Measurements from ENCODE around the gene CLCN6.

Gene CLCN6

GRCh38 chr1:11778336-11778735, 27.7 kb upstream of the CLCN6 start:
- no peak for TF ChIP-seq CTCF (IDR thresholded peaks at IDR 0.05; ENCODE audit: control extremely low read depth, extremely low read depth, low read depth, missing control alignments)
- ChIA-PET CTCF (interaction anchor here (1.1 kb wide), 1 partner anchor 741 kb away, joined by 3 read pairs; no protein-coding TSS in a partner anchor), POLR2A (no interaction called here)
- DNase-seq (ENCODE audit: extremely low spot score): no peak

- no peak for TF ChIP-seq CTCF (IDR thresholded peaks at IDR 0.05; ENCODE audit: control extremely low read depth, extremely low read depth, low read depth, missing control alignments)
- no peak for DNase-seq (ENCODE audit: extremely low spot score)
- CTCF ChIA-PET: interaction anchor here (1.1 kb wide), 1 partner anchor 741 kb away, joined by 3 read pairs; no protein-coding TSS in a partner anchor
- POLR2A ChIA-PET: no interaction called here
Observed at GRCh38 chr1:11778844-11779623, 27.0 kb upstream of the CLCN6 start.

GRCh38 chr1:11779715-11780379, 26.1 kb upstream of the CLCN6 start:
- POLR2A ChIA-PET: no interaction called here
- DNase-seq (ENCODE audit: extremely low spot score): no peak
- no peak for TF ChIP-seq CTCF (IDR thresholded peaks at IDR 0.05; ENCODE audit: control extremely low read depth, extremely low read depth, low read depth, missing control alignments)
- CTCF ChIA-PET: no interaction called here

GRCh38 chr1:11780380-11781147, 25.4 kb upstream of the CLCN6 start:
- ChIA-PET POLR2A (no interaction called here), CTCF (interaction anchor here (0.9 to 1.8 kb wide), 3 partner anchors 13 to 187 kb away, joined by 3 to 4 read pairs (median 4); no protein-coding TSS in a partner anchor)
- no peak for TF ChIP-seq CTCF (IDR thresholded peaks at IDR 0.05; ENCODE audit: control extremely low read depth, extremely low read depth, low read depth, missing control alignments)
- no peak for DNase-seq (ENCODE audit: extremely low spot score)

GRCh38 chr1:11781297-11781696, 24.7 kb upstream of the CLCN6 start:
- ChIA-PET POLR2A (no interaction called here), CTCF (interaction anchor here (0.9 to 1.8 kb wide), 3 partner anchors 12 to 186 kb away, joined by 3 to 4 read pairs (median 4); no protein-coding TSS in a partner anchor)
- DNase-seq (ENCODE audit: extremely low spot score): no peak
- TF ChIP-seq CTCF (IDR thresholded peaks at IDR 0.05; ENCODE audit: control extremely low read depth, extremely low read depth, low read depth, missing control alignments): no peak

- CTCF ChIA-PET: interaction anchor here (1.1 to 1.8 kb wide), 3 partner anchors 21 to 1288 kb away, joined by 3 to 4 read pairs (median 3); partner anchors contain the start of gene FBXO6
- DNase-seq (ENCODE audit: extremely low spot score): no peak
- TF ChIP-seq CTCF (IDR thresholded peaks at IDR 0.05; ENCODE audit: control extremely low read depth, extremely low read depth, low read depth, missing control alignments): no peak
- POLR2A ChIA-PET: no interaction called here
Observed at GRCh38 chr1:11782127-11782708, 23.8 kb upstream of the CLCN6 start.
